SK-N-SH (cell line): Measurements from ENCODE around the gene PADI4.

Source experiments
- CHD2 ChIP-seq: fragments of 150-350 bp; IDR thresholded peaks from 2 replicates; pipeline ENCODE4 v1.6.1; 2018; ENCODE audit warnings: low read length; ENCODE audit not compliant: partially characterized antibody
- CTCF ChIP-seq: fragments of 200-600 bp; sonication (generic); IDR thresholded peaks from 2 replicates; pipeline ENCODE4 v1.6.1; 2017; ENCODE audit warnings: antibody characterized with exemption, mild to moderate bottlenecking, moderate library complexity
- FOXJ3 ChIP-seq: sonication (generic); formaldehyde crosslinking; IDR thresholded peaks from 2 replicates; pipeline ENCODE4 v1.5.1; 2020; ENCODE audit warnings: mild to moderate bottlenecking, missing genetic modification reagents
- FOXM1 ChIP-seq: IDR thresholded peaks from 2 replicates; pipeline ENCODE4 v1.4.0; 2012; ENCODE audit warnings: low read depth, mild to moderate bottlenecking
- RCOR1 ChIP-seq: fragments of 150-350 bp; IDR thresholded peaks from 2 replicates; pipeline ENCODE4 v1.6.1; 2017; ENCODE audit warnings: antibody characterized with exemption, low read length
- RFX5 ChIP-seq: IDR thresholded peaks from 2 replicates; pipeline ENCODE4 v1.6.1; 2012; ENCODE audit warnings: mild to moderate bottlenecking, improper control_type of control experiment, low read length
- TCF12 ChIP-seq: IDR thresholded peaks from 2 replicates; pipeline ENCODE4 v1.4.0; 2012
- USF1 ChIP-seq: IDR thresholded peaks from 2 replicates; pipeline ENCODE4 v1.4.0; 2012; ENCODE audit warnings: low read depth, borderline replicate concordance
- YY1 ChIP-seq: IDR thresholded peaks from 2 replicates; pipeline ENCODE4 v1.4.0; 2012; ENCODE audit warnings: low read depth, mild to moderate bottlenecking
- ZBTB33 ChIP-seq: IDR thresholded peaks from 2 replicates; pipeline ENCODE4 v1.4.0; 2012; ENCODE audit warnings: low read depth, borderline replicate concordance
- TF ChIP-seq, protein P1 (sequence below): IDR thresholded peaks from 2 replicates; pipeline ENCODE4 v1.6.1; 2012; ENCODE audit warnings: mild to moderate bottlenecking, low read depth, low read length, moderate library complexity

DNA sequence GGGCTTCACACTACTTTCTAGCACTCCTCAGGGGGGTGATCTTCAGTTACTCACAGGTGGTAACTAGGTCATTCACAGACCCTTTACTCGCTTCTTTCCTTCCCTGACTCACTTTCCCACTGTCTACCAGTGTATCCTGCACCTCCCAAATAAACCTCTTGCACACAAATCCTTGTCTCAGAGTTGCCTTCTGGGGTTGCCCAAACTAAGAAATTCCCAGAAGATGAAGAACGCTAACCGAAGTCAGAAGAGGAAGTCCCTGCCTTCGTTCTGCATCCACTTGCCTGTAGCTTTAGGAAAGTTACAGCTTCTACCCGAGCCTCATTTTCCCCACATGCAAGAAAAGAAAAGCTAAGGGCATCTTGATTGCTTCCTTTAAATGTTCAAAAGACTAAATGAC, 11.9 kb upstream of the PADI4 start:
- TF ChIP-seq CTCF (no peak), CHD2 (no peak), YY1 (no peak), TCF12 (no peak), RCOR1 (no peak), USF1 (no peak), FOXM1 (no peak), ZBTB33 (no peak), FOXJ3 (CRISPR knock-in tag) (no peak), RFX5 (no peak)
- TF ChIP-seq, protein P1, sequence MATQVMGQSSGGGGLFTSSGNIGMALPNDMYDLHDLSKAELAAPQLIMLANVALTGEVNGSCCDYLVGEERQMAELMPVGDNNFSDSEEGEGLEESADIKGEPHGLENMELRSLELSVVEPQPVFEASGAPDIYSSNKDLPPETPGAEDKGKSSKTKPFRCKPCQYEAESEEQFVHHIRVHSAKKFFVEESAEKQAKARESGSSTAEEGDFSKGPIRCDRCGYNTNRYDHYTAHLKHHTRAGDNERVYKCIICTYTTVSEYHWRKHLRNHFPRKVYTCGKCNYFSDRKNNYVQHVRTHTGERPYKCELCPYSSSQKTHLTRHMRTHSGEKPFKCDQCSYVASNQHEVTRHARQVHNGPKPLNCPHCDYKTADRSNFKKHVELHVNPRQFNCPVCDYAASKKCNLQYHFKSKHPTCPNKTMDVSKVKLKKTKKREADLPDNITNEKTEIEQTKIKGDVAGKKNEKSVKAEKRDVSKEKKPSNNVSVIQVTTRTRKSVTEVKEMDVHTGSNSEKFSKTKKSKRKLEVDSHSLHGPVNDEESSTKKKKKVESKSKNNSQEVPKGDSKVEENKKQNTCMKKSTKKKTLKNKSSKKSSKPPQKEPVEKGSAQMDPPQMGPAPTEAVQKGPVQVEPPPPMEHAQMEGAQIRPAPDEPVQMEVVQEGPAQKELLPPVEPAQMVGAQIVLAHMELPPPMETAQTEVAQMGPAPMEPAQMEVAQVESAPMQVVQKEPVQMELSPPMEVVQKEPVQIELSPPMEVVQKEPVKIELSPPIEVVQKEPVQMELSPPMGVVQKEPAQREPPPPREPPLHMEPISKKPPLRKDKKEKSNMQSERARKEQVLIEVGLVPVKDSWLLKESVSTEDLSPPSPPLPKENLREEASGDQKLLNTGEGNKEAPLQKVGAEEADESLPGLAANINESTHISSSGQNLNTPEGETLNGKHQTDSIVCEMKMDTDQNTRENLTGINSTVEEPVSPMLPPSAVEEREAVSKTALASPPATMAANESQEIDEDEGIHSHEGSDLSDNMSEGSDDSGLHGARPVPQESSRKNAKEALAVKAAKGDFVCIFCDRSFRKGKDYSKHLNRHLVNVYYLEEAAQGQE: no peak
